Measurements from ENCODE around the gene MLLT1. TPM values are rescaled to one million over a fixed set of nuclear protein-coding genes. Genes with fewer than 3 reads are reported as not detected.
A peak's percentile ranks its signal among the peaks of the same experiment; 100 is the strongest.

Gene MLLT1
- total RNA-seq, 2 donors from 2014 or later, result 44.7 to 104 TPM

- no peaks in the 10 kb centered on the region for H3K9me3 Mint-ChIP-seq
- H3K27ac Mint-ChIP-seq, result no peak overlapping the region
- ATAC-seq (no peak), DNase-seq (ENCODE audit: low spot score) (no peak)
- no peaks in the 10 kb centered on the region for H3K27me3 Mint-ChIP-seq
- peaks cover 32 to 47% of the 10 kb centered on the region in 2 donors for H3K4me1 Mint-ChIP-seq (ENCODE audit: low read depth in 2 of 2)
- H3K36me3 Mint-ChIP-seq, result no peaks in the 10 kb centered on the region
- no peak overlapping the region for H3K4me3 Mint-ChIP-seq
These were observed 46.5 kb downstream of the MLLT1 start for GRCh38 chr19:6233056-6233826.

GRCh38 chr19:6232601-6233055, 47.1 kb downstream of the MLLT1 start:
- H3K36me3 Mint-ChIP-seq, result no peaks in the 10 kb centered on the region
- no peaks in the 10 kb centered on the region for H3K27me3 Mint-ChIP-seq
- peaks cover 28 to 45% of the 10 kb centered on the region in 2 donors for H3K4me1 Mint-ChIP-seq (ENCODE audit: low read depth in 2 of 2)
- no peaks in the 10 kb centered on the region for H3K9me3 Mint-ChIP-seq
- H3K4me3 Mint-ChIP-seq, result no peak overlapping the region
- DNase-seq (ENCODE audit: low spot score), result no peak
- H3K27ac Mint-ChIP-seq, result no peak overlapping the region
- no peak for ATAC-seq

GRCh38 chr19:6230991-6231448, 48.8 kb downstream of the MLLT1 start:
- ATAC-seq, result no peak
- Mint-ChIP-seq H3K4me1 (ENCODE audit: low read depth in 2 of 2) (peaks cover 28 to 45% of the 10 kb centered on the region in 2 donors), H3K9me3 (no peaks in the 10 kb centered on the region), H3K27me3 (no peaks in the 10 kb centered on the region), H3K27ac (peak overlapping the region in 1 of 2 donors; percentile 33), H3K36me3 (no peaks in the 10 kb centered on the region), H3K4me3 (no peak overlapping the region)
- DNase-seq (ENCODE audit: low spot score), result no peak

GRCh38 chr19:6229951-6230712, 49.6 kb downstream of the MLLT1 start:
- Mint-ChIP-seq H3K9me3 (no peaks in the 10 kb centered on the region), H3K27ac (no peak overlapping the region), H3K27me3 (no peaks in the 10 kb centered on the region), H3K36me3 (no peaks in the 10 kb centered on the region), H3K4me1 (ENCODE audit: low read depth in 2 of 2) (peaks cover 28 to 38% of the 10 kb centered on the region in 2 donors), H3K4me3 (no peak overlapping the region)
- no peak for ATAC-seq
- no peak for DNase-seq (ENCODE audit: low spot score)

- no peak overlapping the region for H3K4me3 Mint-ChIP-seq
- H3K4me1 Mint-ChIP-seq (ENCODE audit: low read depth in 2 of 2), result peaks cover 25 to 31% of the 10 kb centered on the region in 2 donors
- DNase-seq (ENCODE audit: low spot score), result no peak
- H3K36me3 Mint-ChIP-seq, result no peaks in the 10 kb centered on the region
- H3K27me3 Mint-ChIP-seq, result no peaks in the 10 kb centered on the region
- no peak for ATAC-seq
- no peak overlapping the region for H3K27ac Mint-ChIP-seq
- no peaks in the 10 kb centered on the region for H3K9me3 Mint-ChIP-seq
These were observed 50.4 kb downstream of the MLLT1 start for GRCh38 chr19:6229216-6229913.

- no peak for DNase-seq (ENCODE audit: low spot score)
- ATAC-seq, result no peak
- Mint-ChIP-seq H3K4me3 (no peak overlapping the region), H3K36me3 (no peaks in the 10 kb centered on the region), H3K27me3 (no peaks in the 10 kb centered on the region), H3K27ac (no peak overlapping the region), H3K9me3 (no peaks in the 10 kb centered on the region), H3K4me1 (ENCODE audit: low read depth in 2 of 2) (peaks cover 24 to 25% of the 10 kb centered on the region in 2 donors)
These were observed 51.1 kb downstream of the MLLT1 start for GRCh38 chr19:6228551-6229215.

- Mint-ChIP-seq H3K9me3 (no peaks in the 10 kb centered on the region), H3K4me1 (ENCODE audit: low read depth in 2 of 2) (peaks cover 24% of the 10 kb centered on the region in 2 donors), H3K27ac (peak overlapping the region in 1 of 2 donors; percentile 23), H3K4me3 (no peak overlapping the region), H3K27me3 (no peaks in the 10 kb centered on the region), H3K36me3 (no peaks in the 10 kb centered on the region)
- ATAC-seq (no peak), DNase-seq (ENCODE audit: low spot score) (no peak)
These were observed 51.8 kb downstream of the MLLT1 start for GRCh38 chr19:6227936-6228325.

GRCh38 chr19:6227156-6227935, 52.4 kb downstream of the MLLT1 start:
- H3K27ac Mint-ChIP-seq, result peak overlapping the region in 1 of 2 donors; percentile 23
- H3K9me3 Mint-ChIP-seq, result no peaks in the 10 kb centered on the region
- no peak overlapping the region for H3K4me3 Mint-ChIP-seq

GRCh38 chr19:6226444-6227155, 53.2 kb downstream of the MLLT1 start:
- H3K9me3 Mint-ChIP-seq, result no peaks in the 10 kb centered on the region
- H3K27ac Mint-ChIP-seq, result no peak overlapping the region
- DNase-seq (ENCODE audit: low spot score), result no peak
- ATAC-seq, result no peak
- H3K4me3 Mint-ChIP-seq, result no peak overlapping the region
- no peaks in the 10 kb centered on the region for H3K27me3 Mint-ChIP-seq
- no peaks in the 10 kb centered on the region for H3K36me3 Mint-ChIP-seq
- peaks cover 16 to 17% of the 10 kb centered on the region in 2 donors for H3K4me1 Mint-ChIP-seq (ENCODE audit: low read depth in 2 of 2)

More at GRCh38 chr19:6227156-6227935, 52.4 kb downstream of the MLLT1 start:
- DNase-seq (ENCODE audit: low spot score), result no peak
- Mint-ChIP-seq H3K27me3 (no peaks in the 10 kb centered on the region), H3K4me1 (ENCODE audit: low read depth in 2 of 2) (peaks cover 20% of the 10 kb centered on the region in 2 donors), H3K36me3 (no peaks in the 10 kb centered on the region)
- ATAC-seq, result no peak

GRCh38 chr19:6226012-6226411, 53.8 kb downstream of the MLLT1 start:
- no peak for DNase-seq (ENCODE audit: low spot score)
- Mint-ChIP-seq H3K27ac (no peak overlapping the region), H3K36me3 (no peaks in the 10 kb centered on the region), H3K27me3 (no peaks in the 10 kb centered on the region), H3K4me3 (no peak overlapping the region), H3K9me3 (no peaks in the 10 kb centered on the region), H3K4me1 (ENCODE audit: low read depth in 2 of 2) (peaks cover 14% of the 10 kb centered on the region in 2 donors)
- ATAC-seq, result no peak

- Mint-ChIP-seq H3K27me3 (no peaks in the 10 kb centered on the region), H3K27ac (no peak overlapping the region), H3K36me3 (no peaks in the 10 kb centered on the region), H3K9me3 (no peaks in the 10 kb centered on the region), H3K4me1 (ENCODE audit: low read depth in 2 of 2) (peaks cover 8% of the 10 kb centered on the region in 2 donors), H3K4me3 (no peak overlapping the region)
- DNase-seq (ENCODE audit: low spot score) (no peak), ATAC-seq (no peak)
These were observed 54.4 kb downstream of the MLLT1 start for GRCh38 chr19:6225232-6225865.

GRCh38 chr19:6224308-6224675, 55.5 kb downstream of the MLLT1 start:
- H3K4me3 Mint-ChIP-seq, result no peak overlapping the region
- H3K9me3 Mint-ChIP-seq, result no peaks in the 10 kb centered on the region
- H3K27ac Mint-ChIP-seq, result no peak overlapping the region
- H3K36me3 Mint-ChIP-seq, result no peaks in the 10 kb centered on the region
- no peaks in the 10 kb centered on the region for H3K27me3 Mint-ChIP-seq
- H3K4me1 Mint-ChIP-seq (ENCODE audit: low read depth in 2 of 2), result peaks cover 2 to 3% of the 10 kb centered on the region in 2 donors
- DNase-seq (ENCODE audit: low spot score) (no peak), ATAC-seq (no peak)

Measured in natural killer cell treated with Interleukin-12 subunit alpha and Interleukin-12 subunit beta and Interleukin-15 and Interleukin-18, amount 100 ng/mL, for 72 hours (primary cell).